ENCODE measurements around the gene GREB1L. TPM values are rescaled to one million over a fixed set of nuclear protein-coding genes. Genes with fewer than 3 reads are reported as not detected.

GREB1L gene
- total RNA-seq, 2 experiments from 2014 or later, result not detected

- no peak for DNase-seq
- CTCF ChIA-PET, result no interaction called here
- H3K9me3 Mint-ChIP-seq, result no peaks in the 10 kb centered on the region
Measured at GRCh38 chr18:21452796-21453510, 210.9 kb downstream of the GREB1L start.

GRCh38 chr18:21453511-21453901, 211.5 kb downstream of the GREB1L start:
- H3K36me3 Mint-ChIP-seq (ENCODE audit: low read depth), result no peaks in the 10 kb centered on the region
- TF ChIP-seq CTCF (IDR thresholded peaks at IDR 0.05), result no peak

More at GRCh38 chr18:21452796-21453510, 210.9 kb downstream of the GREB1L start:
- H3K9me3 ChIP-seq (ENCODE audit: control insufficient read depth in 1 of 2, insufficient read depth in 1 of 2, low read length in 2 of 2), result no peaks in the 10 kb centered on the region
- peaks cover 0 to 3% of the 10 kb centered on the region in 2 experiments for H3K27me3 ChIP-seq (ENCODE audit: control insufficient read depth in 1 of 2, insufficient read depth in 2 of 2, low read length in 2 of 2)
- no peak overlapping the region for H3K4me3 ChIP-seq (ENCODE audit: low read length)
- no peak for TF ChIP-seq CTCF (IDR thresholded peaks at IDR 0.05)
- Mint-ChIP-seq H3K27ac (no peak overlapping the region), H3K4me3 (no peak overlapping the region), H3K4me1 (ENCODE audit: low read depth) (no peaks in the 10 kb centered on the region), H3K36me3 (ENCODE audit: low read depth) (no peaks in the 10 kb centered on the region), H3K27me3 (peaks cover 34% of the 10 kb centered on the region)
- intact Hi-C loops (cut with DNase I, micrococcal nuclease), result no loop called here
- no peak for ATAC-seq (ENCODE audit: poor library complexity)
- POLR2A ChIA-PET, result no interaction called here
- no peak overlapping the region for H3K27ac ChIP-seq (ENCODE audit: low read depth in 1 of 2, low read length in 2 of 2)
- H3K36me3 ChIP-seq (ENCODE audit: insufficient read depth, low read length), result no peaks in the 10 kb centered on the region
- no peaks in the 10 kb centered on the region for H3K4me1 ChIP-seq (ENCODE audit: insufficient read depth, low read length)

GRCh38 chr18:21454725-21455124, 212.7 kb downstream of the GREB1L start:
- Mint-ChIP-seq H3K4me3 (no peak overlapping the region), H3K36me3 (ENCODE audit: low read depth) (no peaks in the 10 kb centered on the region), H3K27ac (no peak overlapping the region), H3K9me3 (no peaks in the 10 kb centered on the region), H3K27me3 (peaks cover 29% of the 10 kb centered on the region), H3K4me1 (ENCODE audit: low read depth) (no peaks in the 10 kb centered on the region)
- intact Hi-C loops (cut with DNase I, micrococcal nuclease), result no loop called here
- H3K4me1 ChIP-seq (ENCODE audit: insufficient read depth, low read length), result no peaks in the 10 kb centered on the region
- TF ChIP-seq CTCF (IDR thresholded peaks at IDR 0.05), result no peak
- no peak overlapping the region for H3K4me3 ChIP-seq (ENCODE audit: low read length)
- H3K36me3 ChIP-seq (ENCODE audit: insufficient read depth, low read length), result no peaks in the 10 kb centered on the region
- H3K27me3 ChIP-seq (ENCODE audit: control insufficient read depth in 1 of 2, insufficient read depth in 2 of 2, low read length in 2 of 2), result no peaks in the 10 kb centered on the region
- POLR2A ChIA-PET, result no interaction called here
- CTCF ChIA-PET, result no interaction called here
- ATAC-seq (ENCODE audit: poor library complexity) (no peak), DNase-seq (no peak)
- H3K9me3 ChIP-seq (ENCODE audit: control insufficient read depth in 1 of 2, insufficient read depth in 1 of 2, low read length in 2 of 2), result no peaks in the 10 kb centered on the region
- H3K27ac ChIP-seq (ENCODE audit: low read depth in 1 of 2, low read length in 2 of 2), result no peak overlapping the region

More at GRCh38 chr18:21453511-21453901, 211.5 kb downstream of the GREB1L start:
- Mint-ChIP-seq H3K9me3 (no peaks in the 10 kb centered on the region), H3K4me3 (no peak overlapping the region), H3K27me3 (peaks cover 32% of the 10 kb centered on the region), H3K27ac (no peak overlapping the region), H3K4me1 (ENCODE audit: low read depth) (no peaks in the 10 kb centered on the region)
- DNase-seq, result no peak
- ChIA-PET CTCF (no interaction called here), POLR2A (no interaction called here)
- Histone ChIP-seq H3K27ac (ENCODE audit: low read depth in 1 of 2, low read length in 2 of 2) (no peak overlapping the region), H3K36me3 (ENCODE audit: insufficient read depth, low read length) (no peaks in the 10 kb centered on the region), H3K4me1 (ENCODE audit: insufficient read depth, low read length) (no peaks in the 10 kb centered on the region), H3K27me3 (ENCODE audit: control insufficient read depth in 1 of 2, insufficient read depth in 2 of 2, low read length in 2 of 2) (no peaks in the 10 kb centered on the region), H3K9me3 (ENCODE audit: control insufficient read depth in 1 of 2, insufficient read depth in 1 of 2, low read length in 2 of 2) (no peaks in the 10 kb centered on the region), H3K4me3 (ENCODE audit: low read length) (no peak overlapping the region)
- no peak for ATAC-seq (ENCODE audit: poor library complexity)
- intact Hi-C loops (cut with DNase I, micrococcal nuclease), result no loop called here
